H9 (cell line): ENCODE results near the gene FOXO1. TPM values are rescaled to one million over a fixed set of nuclear protein-coding genes. Genes with fewer than 3 reads are reported as not detected.

Source experiments
- DNase-seq: peaks from one replicate; pipeline ENCODE4 v3.0.0-alpha.2; 2017
- H2AFZ ChIP-seq: one replicate; pipeline ENCODE4 v1.6.1; 2013; ENCODE audit warnings: mild to moderate bottlenecking, low read length, control low read depth, moderate library complexity
- H2AK5ac ChIP-seq: 2 replicates; pipeline ENCODE4 v1.6.1; 2013; ENCODE audit warnings: low read length, control low read depth, mixed read lengths; ENCODE audit not compliant: insufficient read length
- H2BK120ac ChIP-seq: one replicate; pipeline ENCODE4 v1.6.1; 2013; ENCODE audit warnings: low read depth, mild to moderate bottlenecking, low read length, control low read depth, inconsistent platforms; ENCODE audit not compliant: poor library complexity, severe bottlenecking
- H2BK12ac ChIP-seq: 2 replicates; pipeline ENCODE4 v1.6.1; 2013; ENCODE audit warnings: low read length, control low read depth, mixed read lengths, low read depth; ENCODE audit not compliant: insufficient read length
- H2BK15ac ChIP-seq: 2 replicates; pipeline ENCODE4 v1.6.1; 2013; ENCODE audit warnings: low read depth, low read length, control low read depth
- H2BK20ac ChIP-seq: one replicate; pipeline ENCODE4 v1.6.1; 2013; ENCODE audit warnings: low read depth, mild to moderate bottlenecking, low read length, control low read depth, inconsistent platforms; ENCODE audit not compliant: poor library complexity, severe bottlenecking
- H2BK5ac ChIP-seq: 2 replicates; pipeline ENCODE4 v1.6.1; 2013; ENCODE audit warnings: low read length, control low read depth, mixed read lengths; ENCODE audit not compliant: insufficient read length
- H3K14ac ChIP-seq: 2 replicates; pipeline ENCODE4 v1.6.1; 2013; ENCODE audit warnings: low read length, control low read depth; ENCODE audit not compliant: insufficient read depth
- H3K18ac ChIP-seq: 2 replicates; pipeline ENCODE4 v1.6.1; 2013; ENCODE audit warnings: low read depth, mild to moderate bottlenecking, mixed read lengths, low read length, control low read depth; ENCODE audit not compliant: insufficient read length
- H3K23ac ChIP-seq: 2 replicates; pipeline ENCODE4 v1.6.1; 2013; ENCODE audit warnings: low read length, control low read depth, mixed read lengths, low read depth; ENCODE audit not compliant: insufficient read length
- H3K23me2 ChIP-seq: 2 replicates; pipeline ENCODE4 v1.6.1; 2013; ENCODE audit warnings: low read depth, mild to moderate bottlenecking, mixed read lengths, low read length, control low read depth; ENCODE audit not compliant: insufficient read length, poor library complexity, severe bottlenecking
- H3K27ac ChIP-seq: 2 replicates; pipeline ENCODE4 v1.5.1; 2013; ENCODE audit warnings: low read length, control low read depth, mixed read lengths, low read depth; ENCODE audit not compliant: insufficient read length
- H3K27me3 ChIP-seq: 2 replicates; pipeline ENCODE4 v1.6.1; 2013; ENCODE audit warnings: low read length, control low read depth, inconsistent platforms; ENCODE audit not compliant: insufficient read depth
- H3K4ac ChIP-seq: 2 replicates; pipeline ENCODE4 v1.6.1; 2013; ENCODE audit warnings: low read depth, mild to moderate bottlenecking, control low read depth, inconsistent platforms, low read length, moderate library complexity
- H3K4me1 ChIP-seq: 2 replicates; pipeline ENCODE4 v1.6.1; 2013; ENCODE audit warnings: low read length, control low read depth, inconsistent platforms; ENCODE audit not compliant: insufficient read depth
- H3K4me2 ChIP-seq: 2 replicates; pipeline ENCODE4 v1.6.1; 2013; ENCODE audit warnings: low read length, control low read depth, mixed read lengths; ENCODE audit not compliant: insufficient read length, insufficient read depth
- H3K56ac ChIP-seq: 2 replicates; pipeline ENCODE4 v1.6.1; 2013; ENCODE audit warnings: low read depth, mild to moderate bottlenecking, mixed read lengths, low read length, control low read depth; ENCODE audit not compliant: insufficient read length
- H3K79me1 ChIP-seq: 2 replicates; pipeline ENCODE4 v1.6.1; 2013; ENCODE audit warnings: low read depth, mild to moderate bottlenecking, moderate library complexity, low read length, control low read depth, inconsistent platforms; ENCODE audit not compliant: insufficient read depth, poor library complexity, severe bottlenecking
- H3K79me2 ChIP-seq: 2 replicates; pipeline ENCODE4 v1.6.1; 2013; ENCODE audit warnings: low read length, control low read depth, inconsistent platforms; ENCODE audit not compliant: insufficient read depth
- H3K9ac ChIP-seq: 2 replicates; pipeline ENCODE4 v1.6.1; 2013; ENCODE audit warnings: low read length, control low read depth, mixed read lengths; ENCODE audit not compliant: insufficient read length; ENCODE audit errors: extremely low read depth
- H3K9me3 ChIP-seq: one replicate; pipeline ENCODE4 v1.6.1; 2013; ENCODE audit warnings: low read depth, low read length, inconsistent platforms; ENCODE audit not compliant: control insufficient read depth
- H3T11ph ChIP-seq: one replicate; pipeline ENCODE4 v1.6.1; 2013; ENCODE audit warnings: mild to moderate bottlenecking, low read length, control low read depth, inconsistent platforms
- H4K20me1 ChIP-seq: one replicate; pipeline ENCODE4 v1.6.1; 2013; ENCODE audit not compliant: control insufficient read depth, insufficient read length, insufficient read depth
- H4K5ac ChIP-seq: 2 replicates; pipeline ENCODE4 v1.6.1; 2013; ENCODE audit warnings: low read depth, mild to moderate bottlenecking, mixed read lengths, low read length, control low read depth; ENCODE audit not compliant: insufficient read length
- H4K8ac ChIP-seq: replicated peaks from 2 replicates; pipeline ENCODE4 v1.6.1; 2013; ENCODE audit warnings: low read length, control low read depth, mixed read lengths, low read depth; ENCODE audit not compliant: insufficient read length
- H4K91ac ChIP-seq: 2 replicates; pipeline ENCODE4 v1.6.1; 2013; ENCODE audit warnings: low read depth, mild to moderate bottlenecking, moderate library complexity, mixed read lengths, low read length, control low read depth; ENCODE audit not compliant: insufficient read length
- H3K27ac Mint-ChIP-seq, 3 experiments: 2 replicates in 2 of 3; 3 replicates in 1 of 3; pipeline ENCODE4 v1.8.0; 2020 to 2021; ENCODE audit warnings: mixed read lengths in 3 of 3, mild to moderate bottlenecking in 1 of 3, moderate library complexity in 1 of 3
- H3K27me3 Mint-ChIP-seq: 2 replicates; pipeline ENCODE4 v1.8.0; 2021; ENCODE audit warnings: low read depth, mild to moderate bottlenecking, moderate library complexity, mixed read lengths
- H3K36me3 Mint-ChIP-seq, 3 experiments: 2 replicates in 2 of 3; 3 replicates in 1 of 3; pipeline ENCODE4 v1.8.0; 2020 to 2021; ENCODE audit warnings: low read depth in 3 of 3, mixed read lengths in 3 of 3; ENCODE audit not compliant: insufficient read depth in 1 of 3
- H3K4me1 Mint-ChIP-seq, 2 experiments: 2 replicates each; pipeline ENCODE4 v1.8.0; 2020; ENCODE audit warnings: mixed read lengths in 2 of 2
- H3K4me3 Mint-ChIP-seq, 2 experiments: 2 replicates in 1 of 2; 3 replicates in 1 of 2; pipeline ENCODE4 v1.8.0; 2020 to 2021; ENCODE audit warnings: mild to moderate bottlenecking in 2 of 2, mixed read lengths in 2 of 2, moderate library complexity in 1 of 2
- H3K9me3 Mint-ChIP-seq, 2 experiments: 2 replicates in 1 of 2; 3 replicates in 1 of 2; pipeline ENCODE4 v1.8.0; 2020; ENCODE audit warnings: mild to moderate bottlenecking in 2 of 2, mixed read lengths in 2 of 2, moderate library complexity in 1 of 2
- WGBS: extraction: QIAGEN DNeasy Blood & Tissue Kit; methylation state at CpG from one replicate; pipeline ENCODE4 v1.1.7; 2013; ENCODE audit warnings: missing lambda C conversion rate, low lambda C conversion rate, mixed read lengths; ENCODE audit not compliant: insufficient read length; ENCODE audit errors: extremely low coverage; 5-methylcytosine and 5-hydroxymethylcytosine counted together
- total RNA-seq: library from RNA; stranded (reverse); gene quantifications from 2 replicates; pipeline ENCODE4 v1.2.1, GENCODE V29; 2021
- TF ChIP-seq, protein P1 (sequence below): fragments of 200-600 bp; sonication (generic); conservative IDR thresholded peaks from 3 replicates; pipeline ENCODE4 v1.8.0; 2021; ENCODE audit warnings: antibody characterized with exemption, mild to moderate bottlenecking

FOXO1 gene
- total RNA-seq, 1 experiment from 2014 or later, result 44.6 TPM

DNA sequence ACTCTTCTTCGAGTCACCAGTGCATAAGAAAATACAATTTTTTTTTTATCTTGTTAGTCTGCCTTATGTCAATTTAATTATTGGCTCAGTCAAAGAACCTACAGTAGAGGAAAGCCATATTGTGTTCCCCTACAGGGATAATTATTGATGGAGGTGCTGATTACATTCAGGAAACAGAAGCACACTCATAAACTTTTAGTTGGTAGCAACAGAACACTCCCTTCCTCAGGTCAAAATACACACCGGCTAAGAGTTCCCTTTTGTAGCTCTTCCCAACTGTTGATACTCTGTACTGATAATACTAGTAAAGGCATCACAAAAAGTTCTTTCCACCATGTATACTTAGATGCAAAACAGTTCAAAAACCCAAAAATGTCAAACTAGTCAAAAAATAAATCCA is 18.4 kb downstream of the FOXO1 start:
- Mint-ChIP-seq H3K4me3 (no peak overlapping the region), H3K36me3 (peaks cover 0 to 14% (median 0%) of the 10 kb centered on the region in 3 experiments; a peak in 2 of 7 replicates), H3K4me1 (peaks cover 84 to 94% of the 10 kb centered on the region in 2 experiments), H3K27me3 (no peaks in the 10 kb centered on the region), H3K9me3 (no peaks in the 10 kb centered on the region), H3K27ac (peak overlapping the region; percentile 6 to 17 (median 16); a peak in 5 of 7 replicates)
- no peak overlapping the region for H3K14ac ChIP-seq
- no CpG with 5 or more reads among the region's 2 CpGs for WGBS
- no peaks in the 10 kb centered on the region for H4K20me1 ChIP-seq
- no peak overlapping the region for H3K27ac ChIP-seq
- no peak overlapping the region for H3T11ph ChIP-seq
- H4K5ac ChIP-seq, result no peak overlapping the region
- H3K79me1 ChIP-seq, result peaks cover 3% of the 10 kb centered on the region
- no peak for DNase-seq
- TF ChIP-seq, protein P1, sequence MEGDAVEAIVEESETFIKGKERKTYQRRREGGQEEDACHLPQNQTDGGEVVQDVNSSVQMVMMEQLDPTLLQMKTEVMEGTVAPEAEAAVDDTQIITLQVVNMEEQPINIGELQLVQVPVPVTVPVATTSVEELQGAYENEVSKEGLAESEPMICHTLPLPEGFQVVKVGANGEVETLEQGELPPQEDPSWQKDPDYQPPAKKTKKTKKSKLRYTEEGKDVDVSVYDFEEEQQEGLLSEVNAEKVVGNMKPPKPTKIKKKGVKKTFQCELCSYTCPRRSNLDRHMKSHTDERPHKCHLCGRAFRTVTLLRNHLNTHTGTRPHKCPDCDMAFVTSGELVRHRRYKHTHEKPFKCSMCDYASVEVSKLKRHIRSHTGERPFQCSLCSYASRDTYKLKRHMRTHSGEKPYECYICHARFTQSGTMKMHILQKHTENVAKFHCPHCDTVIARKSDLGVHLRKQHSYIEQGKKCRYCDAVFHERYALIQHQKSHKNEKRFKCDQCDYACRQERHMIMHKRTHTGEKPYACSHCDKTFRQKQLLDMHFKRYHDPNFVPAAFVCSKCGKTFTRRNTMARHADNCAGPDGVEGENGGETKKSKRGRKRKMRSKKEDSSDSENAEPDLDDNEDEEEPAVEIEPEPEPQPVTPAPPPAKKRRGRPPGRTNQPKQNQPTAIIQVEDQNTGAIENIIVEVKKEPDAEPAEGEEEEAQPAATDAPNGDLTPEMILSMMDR, result no peak
- no peak overlapping the region for H3K4ac ChIP-seq
- H4K91ac ChIP-seq, result no peak overlapping the region
- no peak overlapping the region for H2BK20ac ChIP-seq
- no peak overlapping the region for H3K23ac ChIP-seq
- H2BK15ac ChIP-seq, result no peak overlapping the region
- H3K9ac ChIP-seq, result no peak overlapping the region
- H3K4me1 ChIP-seq, result peaks cover 9% of the 10 kb centered on the region
- peaks cover 60% of the 10 kb centered on the region for H3K79me2 ChIP-seq
- no peak overlapping the region for H4K8ac ChIP-seq
- no peaks in the 10 kb centered on the region for H3K27me3 ChIP-seq
- no peak overlapping the region for H3K4me2 ChIP-seq
- no peaks in the 10 kb centered on the region for H3K9me3 ChIP-seq
- H3K18ac ChIP-seq, result no peak overlapping the region
- no peak overlapping the region for H2BK120ac ChIP-seq
- H2BK12ac ChIP-seq, result no peak overlapping the region
- H3K23me2 ChIP-seq, result no peaks in the 10 kb centered on the region
- H3K56ac ChIP-seq, result no peak overlapping the region
- H2BK5ac ChIP-seq, result no peak overlapping the region
- no peak overlapping the region for H2AFZ ChIP-seq
- no peak overlapping the region for H2AK5ac ChIP-seq
